ENCODE results near the gene GRHL1. TPM values are rescaled to one million over a fixed set of nuclear protein-coding genes. Genes with fewer than 3 reads are reported as not detected.
A peak's percentile ranks its signal among the peaks of the same experiment; 100 is the strongest.
"Not testable (repeated sequence)": the region's sequence is repeated elsewhere in the genome, so short reads cannot be mapped to it uniquely, and the experiment has no call there.

The GRHL1 gene
- total and polyA plus RNA-seq, 10 donors = 0.20 to 3.0 (median 1.2) TPM

GRCh38 chr2:10028407-10028987 is 77.0 kb downstream of the GRHL1 start:
- Histone ChIP-seq H3K27me3 (replicated peaks in 1 of 7) (no peaks in the 10 kb centered on the region), H3K4me1 (peaks cover 16 to 55% (median 27%) of the 10 kb centered on the region in 6 donors), H3K36me3 (no peaks in the 10 kb centered on the region), H3K4me3 (no peak overlapping the region), H3K9me3 (no peaks in the 10 kb centered on the region), H3K27ac (peak overlapping the region in 7 of 8 donors; percentile 3 to 84 (median 82))
- intact Hi-C loops (cut with DNase I; ENCODE audit: low total_unique reads) = no loop called here
- 76 to 83% (median 78%) methylated on average over 16 of the region's 16 CpGs for WGBS, 5 donors
- TF ChIP-seq POLR2AphosphoS5 (IDR thresholded peaks at IDR 0.05) = no peak
- TF ChIP-seq CTCF (IDR thresholded peaks at IDR 0.05 in 8 of 11, conservative IDR thresholded peaks at IDR 0.05 in 3 of 11) = no peak
- no peak for TF ChIP-seq POLR2A (IDR thresholded peaks at IDR 0.05)
- no peak for DNase-seq

- no peaks in the 10 kb centered on the region for H3K36me3 ChIP-seq
- peak overlapping the region in 3 of 8 donors; percentile 21 to 57 (median 21) for H3K4me3 ChIP-seq
- H3K27me3 ChIP-seq (replicated peaks in 1 of 7) = no peaks in the 10 kb centered on the region
- peak overlapping the region; percentile 3 to 84 (median 80) for H3K27ac ChIP-seq
- DNase-seq = peak; percentile 94
- 16 to 20% (median 16%) methylated on average over 15 to 26 of the region's 26 CpGs for WGBS, 5 donors
- peaks cover 16 to 60% (median 27%) of the 10 kb centered on the region in 6 donors for H3K4me1 ChIP-seq
- TF ChIP-seq CTCF (IDR thresholded peaks at IDR 0.05 in 8 of 11, conservative IDR thresholded peaks at IDR 0.05 in 3 of 11) (peak in 1 of 11 experiments; percentile 17), POLR2A (IDR thresholded peaks at IDR 0.05) (no peak), POLR2AphosphoS5 (IDR thresholded peaks at IDR 0.05) (peak; percentile 59 to 83 (median 72))
- no peaks in the 10 kb centered on the region for H3K9me3 ChIP-seq
- intact Hi-C loops (cut with DNase I; ENCODE audit: low total_unique reads) = no loop called here
Measured at GRCh38 chr2:10028988-10029874, 77.7 kb downstream of the GRHL1 start.

GRCh38 chr2:10029875-10030223 is 78.4 kb downstream of the GRHL1 start:
- Histone ChIP-seq H3K36me3 (no peaks in the 10 kb centered on the region), H3K4me1 (peaks cover 18 to 66% (median 32%) of the 10 kb centered on the region in 6 donors), H3K4me3 (peak overlapping the region in 2 of 8 donors; percentile 21 to 57), H3K27ac (peak overlapping the region; percentile 3 to 84 (median 80)), H3K27me3 (replicated peaks in 1 of 7) (no peaks in the 10 kb centered on the region), H3K9me3 (no peaks in the 10 kb centered on the region)
- DNase-seq = no peak
- TF ChIP-seq CTCF (IDR thresholded peaks at IDR 0.05 in 8 of 11, conservative IDR thresholded peaks at IDR 0.05 in 3 of 11) (no peak), POLR2AphosphoS5 (IDR thresholded peaks at IDR 0.05) (no peak), POLR2A (IDR thresholded peaks at IDR 0.05) (no peak)
- 72 to 79% (median 73%) methylated on average over 7 of the region's 7 CpGs for WGBS, 5 donors
- intact Hi-C loops (cut with DNase I; ENCODE audit: low total_unique reads) = no loop called here

- TF ChIP-seq POLR2A (IDR thresholded peaks at IDR 0.05) = no peak
- TF ChIP-seq POLR2AphosphoS5 (IDR thresholded peaks at IDR 0.05) = no peak
- TF ChIP-seq CTCF (IDR thresholded peaks at IDR 0.05 in 8 of 11, conservative IDR thresholded peaks at IDR 0.05 in 3 of 11) = no peak
- 60 to 83% (median 75%) methylated on average over 9 of the region's 9 CpGs for WGBS, 5 donors
- DNase-seq = no peak
Measured at GRCh38 chr2:10030311-10030736, 78.8 kb downstream of the GRHL1 start.

GRCh38 chr2:10030798-10031197 is 79.3 kb downstream of the GRHL1 start:
- H3K36me3 ChIP-seq; H3K27me3 ChIP-seq (replicated peaks in 1 of 7); intact Hi-C loops (cut with DNase I; ENCODE audit: low total_unique reads); H3K4me3 ChIP-seq; H3K9me3 ChIP-seq; DNase-seq; H3K27ac ChIP-seq: not testable (repeated sequence)
- peaks cover 25 to 76% (median 41%) of the 10 kb centered on the region in 6 donors for H3K4me1 ChIP-seq
- WGBS, 5 donors = 84 to 94% (median 93%) methylated on average over 8 of the region's 8 CpGs

More at GRCh38 chr2:10030311-10030736, 78.8 kb downstream of the GRHL1 start:
- peak overlapping the region in 5 of 8 donors; percentile 70 to 84 (median 83) for H3K27ac ChIP-seq
- intact Hi-C loops (cut with DNase I; ENCODE audit: low total_unique reads) = no loop called here
- H3K27me3 ChIP-seq (replicated peaks in 1 of 7) = no peaks in the 10 kb centered on the region
- H3K36me3 ChIP-seq = no peaks in the 10 kb centered on the region
- no peak overlapping the region for H3K4me3 ChIP-seq
- H3K9me3 ChIP-seq = no peaks in the 10 kb centered on the region
- H3K4me1 ChIP-seq = peaks cover 22 to 71% (median 36%) of the 10 kb centered on the region in 6 donors
